Stimulated activated CD4-positive, alpha-beta T cell treated with anti-CD3 and anti-CD28 coated beads, Interleukin-2, amount 100 ng/mL, for 4 hours (primary cell): Measurements from ENCODE around the gene COPS7A.

ENCODE experiments used
- DNase-seq: peaks from one replicate; pipeline ENCODE4 v3.0.0-alpha.2; 2020; ENCODE audit warnings: low read depth

Gene COPS7A

GRCh38 chr12:6769666-6770065 lies 45.8 kb downstream of the COPS7A start:
- DNase-seq, result no peak

- no peak for DNase-seq
These were observed 46.2 kb downstream of the COPS7A start for GRCh38 chr12:6770094-6770493.

GRCh38 chr12:6770600-6770999 lies 46.8 kb downstream of the COPS7A start:
- no peak for DNase-seq

GRCh38 chr12:6771091-6771495 lies 47.2 kb downstream of the COPS7A start:
- no peak for DNase-seq

GRCh38 chr12:6771509-6772330 lies 47.9 kb downstream of the COPS7A start:
- DNase-seq, result no peak

GRCh38 chr12:6772331-6772695 lies 48.5 kb downstream of the COPS7A start, which contains the start of gene LAG3:
LAG3 (plus strand) TSS chr12:6772520; CDS start chr12:6772853, 333 bp downstream.
- peak; percentile 70 for DNase-seq

- no peak for DNase-seq
These were observed 49.1 kb downstream of the COPS7A start for GRCh38 chr12:6772726-6773589.

GRCh38 chr12:6773590-6774351 lies 49.9 kb downstream of the COPS7A start:
- peak; percentile 69 for DNase-seq

- no peak for DNase-seq
These were observed 50.7 kb downstream of the COPS7A start for GRCh38 chr12:6774499-6775062.

GRCh38 chr12:6775185-6776174 lies 51.6 kb downstream of the COPS7A start:
- no peak for DNase-seq

- no peak for DNase-seq
These were observed 53.5 kb downstream of the COPS7A start for GRCh38 chr12:6777386-6777785.

- DNase-seq, result no peak
These were observed 54.3 kb downstream of the COPS7A start for GRCh38 chr12:6778217-6778573.

- DNase-seq, result peak; percentile 83
These were observed 55.0 kb downstream of the COPS7A start for GRCh38 chr12:6778574-6779550.

- no peak for DNase-seq
These were observed 56.0 kb downstream of the COPS7A start for GRCh38 chr12:6779708-6780432.

- DNase-seq, result no peak
These were observed 56.7 kb downstream of the COPS7A start for GRCh38 chr12:6780573-6780972.
